NT2/D1 (cell line): ENCODE measurements around the gene RNU7-1.
"Not testable (repeated sequence)": the region's sequence is repeated elsewhere in the genome, so short reads cannot be mapped to it uniquely, and the experiment has no call there.

ENCODE experiments used
- DNase-seq: peaks from one replicate; pipeline ENCODE4 v3.0.0-alpha.2; 2011; ENCODE audit warnings: low read depth, low spot score
- H3K27me3 ChIP-seq: 2 replicates; pipeline ENCODE4 v1.6.0; 2011; ENCODE audit warnings: mild to moderate bottlenecking; ENCODE audit not compliant: insufficient read length, insufficient read depth
- H3K36me3 ChIP-seq: 2 replicates; pipeline ENCODE4 v1.6.1; 2011; ENCODE audit warnings: mild to moderate bottlenecking, low read length, mixed read lengths; ENCODE audit not compliant: insufficient read depth, insufficient read length
- H3K4me1 ChIP-seq: 2 replicates; pipeline ENCODE4 v1.5.1; 2011; ENCODE audit not compliant: insufficient read depth, insufficient read length
- H3K4me3 ChIP-seq: 2 replicates; pipeline ENCODE4 v1.5.1; 2011; ENCODE audit warnings: low read depth; ENCODE audit not compliant: insufficient read length
- H3K9ac ChIP-seq: 2 replicates; pipeline ENCODE4 v1.6.0; 2011; ENCODE audit warnings: low read depth; ENCODE audit not compliant: insufficient read length
- H3K9me3 ChIP-seq: 2 replicates; pipeline ENCODE4 v1.5.1; 2011; ENCODE audit warnings: mild to moderate bottlenecking, low read length; ENCODE audit not compliant: insufficient read depth
- SUZ12 ChIP-seq: IDR thresholded peaks from 2 replicates; pipeline ENCODE4 v1.6.1; 2011; ENCODE audit not compliant: insufficient read length, insufficient read depth; ENCODE audit errors: extremely low read depth
- YY1 ChIP-seq: IDR thresholded peaks from 2 replicates; pipeline ENCODE4 v1.6.1; 2011; ENCODE audit not compliant: insufficient read length, insufficient read depth
- ZNF274 ChIP-seq: IDR thresholded peaks from 2 replicates; pipeline ENCODE4 v1.6.1; 2011; ENCODE audit warnings: mild to moderate bottlenecking, low read depth, low read length

RNU7-1 gene

DNA sequence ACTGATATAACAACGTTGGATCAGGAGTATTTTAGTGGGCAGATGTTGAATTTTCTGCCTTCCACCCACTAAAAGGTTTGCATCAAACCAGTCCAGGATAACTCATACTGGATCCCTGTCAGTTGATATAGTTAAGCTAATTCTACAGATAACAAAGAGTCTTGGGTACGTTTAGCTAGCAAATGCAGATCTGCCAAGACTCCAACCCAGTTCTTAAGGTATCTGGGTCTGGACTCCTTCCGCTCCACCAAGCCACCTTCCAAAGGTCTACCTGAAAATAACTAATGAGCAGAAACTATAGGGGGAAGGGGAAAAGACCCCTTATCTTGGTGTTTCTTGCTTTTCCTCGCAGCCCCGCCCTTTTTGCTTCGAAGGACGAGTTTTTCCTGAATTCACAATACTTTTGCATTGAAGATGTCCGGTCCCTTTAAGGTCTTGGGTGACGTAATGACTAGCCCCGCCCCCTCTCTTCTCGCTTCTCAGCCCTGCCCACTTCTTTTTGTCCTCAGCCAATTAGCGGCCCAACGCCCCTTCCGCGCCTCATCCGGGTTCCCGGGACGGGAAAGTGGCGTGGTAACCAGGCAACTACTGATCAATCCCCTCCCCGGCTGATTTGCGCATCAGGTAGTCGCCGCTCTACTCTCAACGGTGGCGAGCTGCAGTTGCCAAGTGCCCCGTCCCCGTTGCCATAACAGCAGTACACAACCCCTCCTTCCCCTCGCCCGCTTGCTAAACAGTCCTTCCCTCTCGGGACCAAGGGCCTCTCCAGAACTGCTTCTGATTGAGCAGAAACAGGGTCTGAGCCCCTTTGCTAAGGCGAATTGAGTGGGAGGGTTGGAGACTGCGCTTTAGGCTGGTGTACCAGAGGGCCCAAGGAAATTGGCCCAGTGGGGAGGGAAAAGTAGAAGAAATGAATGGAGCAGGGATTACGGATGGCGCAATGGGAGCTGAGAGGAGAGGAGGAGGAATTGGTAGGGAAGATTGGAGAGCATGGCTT is 39.0 kb upstream of the RNU7-1 start, which contains the start of gene LRRC23:
Gene LRRC23, plus strand, starts transcription at position 543 of the 997 bp plus-strand sequence. CDS start 812 bp downstream, outside the sequence.
- Histone ChIP-seq H3K9me3 (no peaks in the 10 kb centered on the region), H3K9ac (peak within 1 kb of the TSS; percentile 84), H3K4me3 (peak within 1 kb of the TSS; percentile 62), H3K36me3 (peaks cover 5% of the 10 kb centered on the region), H3K27me3 (peaks cover 14% of the 10 kb centered on the region), H3K4me1 (peaks cover 10% of the 10 kb centered on the region)
- DNase-seq, result peak; percentile 100
- no peak for TF ChIP-seq ZNF274
- no peak for TF ChIP-seq SUZ12
- TF ChIP-seq YY1, result no peak

GRCh38 chr12:6905414-6906040 is 38.1 kb upstream of the RNU7-1 start:
- Histone ChIP-seq H3K9me3 (no peaks in the 10 kb centered on the region), H3K27me3 (peaks cover 14% of the 10 kb centered on the region), H3K9ac (peak overlapping the region; percentile 84), H3K36me3 (peaks cover 5% of the 10 kb centered on the region), H3K4me1 (peaks cover 10% of the 10 kb centered on the region), H3K4me3 (peak overlapping the region; percentile 62)
- no peak for TF ChIP-seq SUZ12
- no peak for DNase-seq

GRCh38 chr12:6908141-6908540 is 35.5 kb upstream of the RNU7-1 start:
- not testable (repeated sequence) for H3K9me3 ChIP-seq, H3K4me3 ChIP-seq, DNase-seq, H3K9ac ChIP-seq, H3K36me3 ChIP-seq
- Histone ChIP-seq H3K27me3 (peaks cover 14% of the 10 kb centered on the region), H3K4me1 (peaks cover 15% of the 10 kb centered on the region)

- Histone ChIP-seq H3K27me3 (peaks cover 16% of the 10 kb centered on the region), H3K4me3 (no peak overlapping the region), H3K36me3 (peaks cover 5% of the 10 kb centered on the region), H3K4me1 (peaks cover 15% of the 10 kb centered on the region), H3K9me3 (no peaks in the 10 kb centered on the region), H3K9ac (no peak overlapping the region)
- no peak for DNase-seq
- no peak for TF ChIP-seq ZNF274
- TF ChIP-seq YY1, result no peak
- no peak for TF ChIP-seq SUZ12
Measured at GRCh38 chr12:6909421-6910145, 34.0 kb upstream of the RNU7-1 start.

- TF ChIP-seq ZNF274, result no peak
- TF ChIP-seq YY1, result no peak
- TF ChIP-seq SUZ12, result no peak
- Histone ChIP-seq H3K4me1 (peaks cover 22% of the 10 kb centered on the region), H3K9ac (peak overlapping the region; percentile 29), H3K9me3 (no peaks in the 10 kb centered on the region), H3K4me3 (no peak overlapping the region), H3K27me3 (peaks cover 9% of the 10 kb centered on the region), H3K36me3 (peaks cover 15% of the 10 kb centered on the region)
- no peak for DNase-seq
Measured at GRCh38 chr12:6912164-6912935, 31.3 kb upstream of the RNU7-1 start.

GRCh38 chr12:6914246-6914946 is 29.2 kb upstream of the RNU7-1 start, which contains the start of gene ENO2:
Gene ENO2, plus strand, starts transcription at chr12:6914580. Its CDS starts 1,253 bp downstream, at chr12:6915833.
- H3K4me1 ChIP-seq, result peaks cover 28% of the 10 kb centered on the region
- no peak for DNase-seq
- peaks cover 29% of the 10 kb centered on the region for H3K36me3 ChIP-seq
- no peaks in the 10 kb centered on the region for H3K9me3 ChIP-seq
- peaks cover 9% of the 10 kb centered on the region for H3K27me3 ChIP-seq
- peak within 1 kb of the TSS; percentile 92 for H3K9ac ChIP-seq
- TF ChIP-seq ZNF274, result no peak
- peak; percentile 6 for TF ChIP-seq YY1
- H3K4me3 ChIP-seq, result peak within 1 kb of the TSS; percentile 79
